Mesothelial cell of epicardium (in vitro differentiated cells): ENCODE data around the gene USP36. TPM values are rescaled to one million over a fixed set of nuclear protein-coding genes. Genes with fewer than 3 reads are reported as not detected.
A peak's percentile ranks its signal among the peaks of the same experiment; 100 is the strongest.

Experiments
- DNase-seq, 2 experiments: peaks; one replicate each; pipeline ENCODE4 v3.0.0; 2021; ENCODE audit warnings: low spot score in 2 of 2; ENCODE audit not compliant: unreplicated experiment in 2 of 2
- H3K27ac Mint-ChIP-seq: 2 replicates; pipeline ENCODE4 v1.8.0; 2021; ENCODE audit warnings: mixed read lengths
- H3K27me3 Mint-ChIP-seq: 2 replicates; pipeline ENCODE4 v1.8.0; 2021; ENCODE audit warnings: low read depth, mixed read lengths
- H3K36me3 Mint-ChIP-seq: 2 replicates; pipeline ENCODE4 v1.8.0; 2021; ENCODE audit warnings: mixed read lengths
- H3K4me1 Mint-ChIP-seq: 2 replicates; pipeline ENCODE4 v1.8.0; 2021; ENCODE audit warnings: mixed read lengths
- H3K4me3 Mint-ChIP-seq: 2 replicates; pipeline ENCODE4 v1.8.0; 2021; ENCODE audit warnings: mild to moderate bottlenecking, moderate library complexity, mixed read lengths
- H3K9me3 Mint-ChIP-seq: 2 replicates; pipeline ENCODE4 v1.8.0; 2021; ENCODE audit warnings: mixed read lengths
- total RNA-seq: library from RNA; stranded (reverse); gene quantifications from 3 replicates; pipeline ENCODE4 v1.2.1, GENCODE V29; 2021
- TF ChIP-seq, protein P1 (sequence below): fragments of 200-600 bp; sonication (generic); IDR thresholded peaks from one replicate; pipeline ENCODE4 v1.5.0; 2021; ENCODE audit warnings: antibody characterized with exemption; ENCODE audit not compliant: unreplicated experiment

USP36 gene
- total RNA-seq, 1 donor from 2014 or later: 62.0 TPM

DNA sequence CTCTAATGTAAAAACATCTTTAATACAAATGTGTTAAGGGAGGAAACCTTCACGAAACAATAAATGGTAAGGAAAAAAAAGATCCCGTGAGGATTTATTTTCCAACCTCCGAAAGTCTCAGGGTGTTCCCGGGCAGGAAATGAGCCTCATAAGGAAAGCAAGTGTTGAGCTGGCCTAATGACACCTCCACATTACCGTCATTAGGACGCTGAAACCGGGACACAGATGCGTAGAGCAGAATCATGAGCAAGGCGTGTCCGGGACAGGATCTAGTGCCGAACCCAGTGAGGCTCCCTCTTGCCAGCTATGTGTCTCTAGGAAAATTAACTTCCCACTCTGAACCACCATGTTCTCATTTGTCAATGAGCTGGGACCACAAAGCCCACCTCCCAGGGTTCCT lies 35.8 kb downstream of the USP36 start:
- no peak for DNase-seq
- H3K4me1 Mint-ChIP-seq: peaks cover 8% of the 10 kb centered on the region
- H3K27ac Mint-ChIP-seq: no peak overlapping the region
- no peaks in the 10 kb centered on the region for H3K27me3 Mint-ChIP-seq
- H3K4me3 Mint-ChIP-seq: no peak overlapping the region
- TF ChIP-seq, protein P1, sequence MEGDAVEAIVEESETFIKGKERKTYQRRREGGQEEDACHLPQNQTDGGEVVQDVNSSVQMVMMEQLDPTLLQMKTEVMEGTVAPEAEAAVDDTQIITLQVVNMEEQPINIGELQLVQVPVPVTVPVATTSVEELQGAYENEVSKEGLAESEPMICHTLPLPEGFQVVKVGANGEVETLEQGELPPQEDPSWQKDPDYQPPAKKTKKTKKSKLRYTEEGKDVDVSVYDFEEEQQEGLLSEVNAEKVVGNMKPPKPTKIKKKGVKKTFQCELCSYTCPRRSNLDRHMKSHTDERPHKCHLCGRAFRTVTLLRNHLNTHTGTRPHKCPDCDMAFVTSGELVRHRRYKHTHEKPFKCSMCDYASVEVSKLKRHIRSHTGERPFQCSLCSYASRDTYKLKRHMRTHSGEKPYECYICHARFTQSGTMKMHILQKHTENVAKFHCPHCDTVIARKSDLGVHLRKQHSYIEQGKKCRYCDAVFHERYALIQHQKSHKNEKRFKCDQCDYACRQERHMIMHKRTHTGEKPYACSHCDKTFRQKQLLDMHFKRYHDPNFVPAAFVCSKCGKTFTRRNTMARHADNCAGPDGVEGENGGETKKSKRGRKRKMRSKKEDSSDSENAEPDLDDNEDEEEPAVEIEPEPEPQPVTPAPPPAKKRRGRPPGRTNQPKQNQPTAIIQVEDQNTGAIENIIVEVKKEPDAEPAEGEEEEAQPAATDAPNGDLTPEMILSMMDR: no peak
- peaks cover 54% of the 10 kb centered on the region for H3K36me3 Mint-ChIP-seq
- H3K9me3 Mint-ChIP-seq: no peaks in the 10 kb centered on the region

DNA sequence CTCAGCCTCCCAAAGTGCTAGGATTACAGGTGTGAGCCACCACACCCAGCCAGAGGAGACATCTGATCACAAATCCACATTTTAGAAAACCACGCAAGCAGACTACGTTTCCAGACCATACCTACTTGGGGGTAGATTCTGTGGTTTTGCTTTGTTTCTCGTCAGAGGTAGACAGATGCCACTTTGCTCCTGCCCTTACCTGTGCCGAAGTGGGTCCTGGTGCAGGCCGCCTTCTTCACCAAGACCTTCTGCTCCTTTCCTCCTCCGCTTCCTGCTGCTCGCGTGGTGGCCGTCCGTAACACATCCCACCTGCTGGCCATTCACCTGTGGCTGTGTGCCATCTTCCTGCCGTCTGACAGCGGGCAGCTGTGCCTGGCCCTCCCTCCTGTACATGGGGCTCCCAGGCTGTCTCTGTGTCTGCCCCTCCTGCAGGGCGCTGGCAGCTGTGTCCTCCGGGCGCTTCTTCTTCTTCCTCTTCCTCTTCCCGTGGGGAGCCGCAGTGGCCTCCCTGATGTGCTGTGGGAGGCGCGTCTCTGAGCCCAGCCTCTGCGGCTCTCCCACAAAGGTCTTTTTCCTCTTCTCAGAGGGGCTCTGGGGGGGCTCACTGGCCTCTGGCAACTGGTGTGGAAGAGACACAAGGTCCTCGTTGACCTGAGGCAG lies 37.3 kb downstream of the USP36 start:
- no peak overlapping the region for H3K4me3 Mint-ChIP-seq
- H3K36me3 Mint-ChIP-seq: peaks cover 55% of the 10 kb centered on the region
- H3K9me3 Mint-ChIP-seq: no peaks in the 10 kb centered on the region
- no peaks in the 10 kb centered on the region for H3K27me3 Mint-ChIP-seq
- H3K27ac Mint-ChIP-seq: no peak overlapping the region
- no peak for DNase-seq
- TF ChIP-seq, protein P1: no peak
- peaks cover 8% of the 10 kb centered on the region for H3K4me1 Mint-ChIP-seq

DNA sequence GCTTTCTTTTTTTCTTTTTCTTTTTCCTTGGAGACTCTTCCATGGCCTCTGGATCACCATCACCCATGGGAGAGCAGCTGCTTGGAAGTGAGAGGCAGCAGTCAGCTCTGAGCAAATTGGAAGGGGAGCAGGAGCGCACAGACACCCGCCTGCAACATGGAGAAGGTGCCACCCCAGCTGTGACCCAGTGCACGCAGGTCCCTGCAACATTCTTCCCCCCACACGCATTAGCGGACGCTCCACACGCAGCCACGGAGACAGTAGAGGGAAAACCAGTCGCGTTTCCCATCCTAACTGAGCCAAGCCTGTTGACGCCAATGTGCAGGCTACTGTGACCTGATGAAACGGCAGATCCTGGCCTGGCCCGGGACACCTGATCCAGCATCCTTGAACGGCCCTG lies 38.2 kb downstream of the USP36 start:
- Mint-ChIP-seq H3K4me1 (peaks cover 8% of the 10 kb centered on the region), H3K27me3 (no peaks in the 10 kb centered on the region), H3K36me3 (peaks cover 54% of the 10 kb centered on the region), H3K4me3 (no peak overlapping the region), H3K9me3 (no peaks in the 10 kb centered on the region), H3K27ac (no peak overlapping the region)
- DNase-seq: no peak
- TF ChIP-seq, protein P1: no peak

DNA sequence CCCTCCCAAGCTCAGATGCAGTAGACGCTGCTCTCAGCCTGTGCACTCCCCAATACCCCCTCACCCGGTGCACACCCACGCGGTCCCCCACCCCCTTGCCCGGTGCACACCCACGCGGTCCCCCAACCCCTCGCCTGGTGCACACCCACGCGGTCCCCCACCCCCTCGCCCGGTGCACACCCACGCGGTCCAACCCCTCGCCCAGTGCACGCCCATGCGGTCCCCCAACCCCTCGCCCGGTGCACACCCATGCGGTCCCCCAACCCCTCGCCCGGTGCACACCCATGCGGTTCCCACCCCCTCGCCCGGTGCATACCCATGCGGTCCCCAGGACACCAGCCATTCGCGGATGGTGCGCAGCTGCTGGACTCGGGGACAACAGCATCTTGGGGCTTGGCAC lies 38.6 kb downstream of the USP36 start:
- Mint-ChIP-seq H3K4me1 (peaks cover 8% of the 10 kb centered on the region), H3K4me3 (no peak overlapping the region), H3K9me3 (no peaks in the 10 kb centered on the region), H3K36me3 (peaks cover 55% of the 10 kb centered on the region), H3K27me3 (no peaks in the 10 kb centered on the region), H3K27ac (no peak overlapping the region)
- TF ChIP-seq, protein P1: no peak
- no peak for DNase-seq

DNA sequence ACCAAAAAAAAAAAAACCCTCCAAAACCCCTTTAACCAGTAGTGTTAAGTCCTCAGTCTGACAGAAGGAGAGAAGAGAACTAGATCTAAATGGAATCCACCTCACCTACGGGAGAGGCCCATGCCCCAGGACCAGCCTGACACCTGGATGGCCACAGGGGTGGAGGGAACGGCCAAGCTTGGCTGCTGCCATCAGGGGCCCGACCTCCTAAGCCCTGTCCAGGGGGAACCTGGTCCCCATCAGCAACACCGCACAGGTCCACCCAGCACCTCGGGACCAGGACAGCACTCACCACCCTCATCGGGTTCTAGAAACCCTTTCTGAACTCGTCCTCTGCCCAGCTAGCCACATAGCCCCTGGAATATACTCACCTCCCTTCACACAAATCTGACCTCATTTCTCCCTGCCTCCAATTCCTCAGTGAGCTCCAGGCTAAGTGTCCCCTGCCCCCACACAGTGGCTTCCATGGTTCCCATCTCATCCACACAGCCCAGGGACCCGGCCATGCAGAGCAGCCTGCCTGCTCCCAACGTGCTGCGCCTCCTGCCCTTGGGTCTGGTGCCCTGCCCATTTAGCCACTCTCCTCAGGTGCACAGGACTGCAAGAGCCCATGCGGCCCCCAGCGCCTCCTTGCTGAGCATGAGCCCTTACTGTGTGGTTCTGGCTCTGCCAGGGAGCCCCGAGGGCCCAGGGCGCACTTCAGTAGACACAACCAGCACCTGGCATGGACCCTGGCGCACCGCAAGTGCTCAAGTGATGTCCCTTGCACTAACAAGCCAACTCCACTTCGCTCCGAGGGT lies 40.3 kb downstream of the USP36 start:
- H3K36me3 Mint-ChIP-seq: peaks cover 52% of the 10 kb centered on the region
- no peak overlapping the region for H3K4me3 Mint-ChIP-seq
- TF ChIP-seq, protein P1: no peak
- no peak for DNase-seq
- no peaks in the 10 kb centered on the region for H3K27me3 Mint-ChIP-seq
- peak overlapping the region; percentile 39 for H3K27ac Mint-ChIP-seq
- H3K4me1 Mint-ChIP-seq: peaks cover 8% of the 10 kb centered on the region
- no peaks in the 10 kb centered on the region for H3K9me3 Mint-ChIP-seq
